Right cardiac atrium (tissue), 5 donors: ENCODE measurements around the gene GRHL3. TPM values are rescaled to one million over a fixed set of nuclear protein-coding genes. Genes with fewer than 3 reads are reported as not detected.

Experiments
- polyA plus RNA-seq: library from polyadenylated mRNA; stranded (reverse); fragments of 200-250 nt; gene quantifications from one replicate; pipeline ENCODE4 v1.2.3, GENCODE V29; 2013
- total RNA-seq, 4 donors: library from RNA; stranded (reverse); fragmentation: NEBNext Ultra II Directional; extraction: Animal tissue kit (Norgen Biotek cat#: 25700); gene quantifications; one replicate each; pipeline ENCODE4 v1.2.1, GENCODE V29; 2021
- donor health status: healthy with polysubstance abuse.
- donor health status: DM: no; HTN: yes; CAD: no.
- donor health status: DM: no; HTN: no; CAD: no.
- donor health status: DM: no; HTN: yes; CAD: no; lungs with severe emphysema.
- donor health status: DM: yes; HTN: yes; CAD: no.

Gene GRHL3
- total and polyA plus RNA-seq, 5 donors = 0.39 to 1.7 (median 0.85) TPM; not detected in 2

Other genes with a start within 250 kb of the GRHL3 start
- gene MYOM3, start 207.2 kb upstream of the GRHL3 start, total RNA-seq = 100 to 1,000 TPM; 202 to 292 (median 241) TPM
- 258 TPM for gene MYOM3, start 207.2 kb upstream of the GRHL3 start, polyA plus RNA-seq
- under 1 TPM; 0.28 to 0.51 (median 0.30) TPM for gene IL22RA1, start 176.2 kb upstream of the GRHL3 start, total RNA-seq
- gene IL22RA1, start 176.2 kb upstream of the GRHL3 start, polyA plus RNA-seq = 0.29 TPM
- gene IFNLR1, start 132.1 kb upstream of the GRHL3 start, total RNA-seq = 1 to 10 TPM; 3.3 to 6.2 (median 5.9) TPM
- gene IFNLR1, start 132.1 kb upstream of the GRHL3 start, polyA plus RNA-seq = 3.4 TPM
- gene STPG1, start 94.4 kb downstream of the GRHL3 start, total RNA-seq = 1 to 10 TPM; 5.4 to 8.3 (median 7.3) TPM
- 3.9 TPM for gene STPG1, start 94.4 kb downstream of the GRHL3 start, polyA plus RNA-seq
- 10 to 100 TPM; 24.4 to 35.6 (median 35.3) TPM for gene NIPAL3, start 96.4 kb downstream of the GRHL3 start, total RNA-seq
- 12.8 TPM for gene NIPAL3, start 96.4 kb downstream of the GRHL3 start, polyA plus RNA-seq
- gene RCAN3, start 183.5 kb downstream of the GRHL3 start, total RNA-seq = 1 to 10 TPM; 5.7 to 6.6 (median 6.3) TPM
- gene RCAN3, start 183.5 kb downstream of the GRHL3 start, polyA plus RNA-seq = 2.1 TPM
- gene NCMAP, start 236.7 kb downstream of the GRHL3 start, total RNA-seq = under 1 TPM in 3 of 4 donors, not detected in 1; 0.21 to 0.71 (median 0.71) TPM
- 1.0 TPM for gene NCMAP, start 236.7 kb downstream of the GRHL3 start, polyA plus RNA-seq